DOHH2 (cell line): Measurements from ENCODE around the gene NFX1.

ENCODE experiments used
- CTCF ChIP-seq: fragments of 200-600 bp; sonication (generic); IDR thresholded peaks from one replicate; pipeline ENCODE4 v1.5.1; 2014; ENCODE audit warnings: antibody characterized with exemption, mild to moderate bottlenecking, low read depth, low read length; ENCODE audit not compliant: poor library complexity, severe bottlenecking
- EZH2phosphoT487 ChIP-seq: fragments of 200-600 bp; sonication (generic); IDR thresholded peaks from 2 replicates; pipeline ENCODE4 v1.6.1; 2017; ENCODE audit warnings: borderline replicate concordance, mild to moderate bottlenecking, antibody characterized with exemption, low read length, moderate library complexity, mixed read lengths

GRCh38 chr9:33414889-33415500, 124.7 kb downstream of the NFX1 start:
- TF ChIP-seq CTCF (no peak), EZH2phosphoT487 (no peak)
